Mesenchymal stem cell (in vitro differentiated cells and primary cell): ENCODE measurements around the gene C1orf146.
"Not testable (repeated sequence)": the region's sequence is repeated elsewhere in the genome, so short reads cannot be mapped to it uniquely, and the experiment has no call there.

Experiments used
- DNase-seq: peaks from one replicate; pipeline ENCODE4 v3.0.0-alpha.2; 2013
- H2AFZ ChIP-seq: one replicate; pipeline ENCODE4 v1.6.1; 2013; ENCODE audit warnings: low read depth, mild to moderate bottlenecking, control low read depth, inconsistent platforms, low read length, moderate library complexity
- H2AK5ac ChIP-seq: 2 replicates; pipeline ENCODE4 v1.6.1; 2013; ENCODE audit warnings: low read length, moderate library complexity, mild to moderate bottlenecking, inconsistent platforms; ENCODE audit not compliant: severe bottlenecking
- H2BK120ac ChIP-seq: one replicate; pipeline ENCODE4 v1.6.1; 2013; ENCODE audit warnings: low read depth, mild to moderate bottlenecking, inconsistent platforms, low read length, moderate library complexity
- H2BK12ac ChIP-seq, 2 experiments: one replicate each; pipeline ENCODE4 v1.6.1; 2013; ENCODE audit warnings: inconsistent platforms in 2 of 2, low read length in 2 of 2, mild to moderate bottlenecking in 2 of 2, moderate library complexity in 2 of 2, control low read depth in 1 of 2
- H2BK15ac ChIP-seq: one replicate; pipeline ENCODE4 v1.6.1; 2013; ENCODE audit warnings: mild to moderate bottlenecking, low read depth, inconsistent platforms; ENCODE audit not compliant: poor library complexity, severe bottlenecking
- H2BK5ac ChIP-seq: 2 replicates; pipeline ENCODE4 v1.6.1; 2013; ENCODE audit warnings: low read depth, mild to moderate bottlenecking, low read length, control low read depth, inconsistent platforms; ENCODE audit not compliant: poor library complexity, severe bottlenecking
- H3K14ac ChIP-seq, 2 experiments: one replicate each; pipeline ENCODE4 v1.6.1; 2013; ENCODE audit warnings: inconsistent platforms in 2 of 2, low read length in 2 of 2, control low read depth in 1 of 2, mild to moderate bottlenecking in 1 of 2, moderate library complexity in 1 of 2
- H3K18ac ChIP-seq, 2 experiments: one replicate each; pipeline ENCODE4 v1.6.1; 2013; ENCODE audit warnings: inconsistent platforms in 2 of 2, low read length in 2 of 2, control low read depth in 1 of 2, low read depth in 1 of 2, mild to moderate bottlenecking in 1 of 2
- H3K23ac ChIP-seq, 2 experiments: one replicate each; pipeline ENCODE4 v1.6.1; 2013; ENCODE audit warnings: inconsistent platforms in 2 of 2, low read length in 2 of 2, mild to moderate bottlenecking in 2 of 2, moderate library complexity in 2 of 2, control low read depth in 1 of 2
- H3K27ac ChIP-seq: 2 replicates; pipeline ENCODE4 v1.5.1; 2013; ENCODE audit warnings: mild to moderate bottlenecking, moderate library complexity, low read length, control low read depth, inconsistent platforms; ENCODE audit not compliant: poor library complexity, severe bottlenecking
- H3K27me3 ChIP-seq, 2 experiments: 2 replicates each; pipeline versions ENCODE4 v1.6.1 to v1.7.0; 2013; ENCODE audit warnings: low read length in 2 of 2, mild to moderate bottlenecking in 2 of 2, moderate library complexity in 2 of 2, control low read depth in 1 of 2, inconsistent platforms in 1 of 2; ENCODE audit not compliant: control insufficient read depth in 1 of 2, insufficient read depth in 1 of 2
- H3K36me3 ChIP-seq, 2 experiments: 2 replicates each; pipeline versions ENCODE4 v1.6.1 to v1.7.0; 2013; ENCODE audit warnings: low read length in 2 of 2, control low read depth in 1 of 2, inconsistent platforms in 1 of 2, low read depth in 1 of 2, mild to moderate bottlenecking in 1 of 2; ENCODE audit not compliant: insufficient read depth in 2 of 2, control insufficient read depth in 1 of 2
- H3K4ac ChIP-seq, 2 experiments: one replicate each; pipeline ENCODE4 v1.6.1; 2013; ENCODE audit warnings: inconsistent platforms in 2 of 2, low read length in 2 of 2, mild to moderate bottlenecking in 2 of 2, moderate library complexity in 2 of 2, control low read depth in 1 of 2, low read depth in 1 of 2
- H3K4me1 ChIP-seq: 2 replicates; pipeline ENCODE4 v1.6.1; 2013; ENCODE audit warnings: low read depth, low read length, control low read depth; ENCODE audit not compliant: control insufficient read depth, insufficient read depth
- H3K4me2 ChIP-seq: 2 replicates; pipeline ENCODE4 v1.6.1; 2013; ENCODE audit warnings: low read length, mild to moderate bottlenecking, inconsistent platforms; ENCODE audit not compliant: poor library complexity, severe bottlenecking
- H3K4me3 ChIP-seq, 2 experiments: 2 replicates each; pipeline versions ENCODE4 v1.5.1 to v1.7.0; 2013; ENCODE audit warnings: low read length in 2 of 2, mild to moderate bottlenecking in 2 of 2, control low read depth in 1 of 2, low read depth in 1 of 2; ENCODE audit not compliant: insufficient read depth in 1 of 2
- H3K79me1 ChIP-seq: replicated peaks from 2 replicates; pipeline ENCODE4 v1.6.1; 2013; ENCODE audit warnings: mild to moderate bottlenecking, control low read depth, low read length, inconsistent platforms; ENCODE audit not compliant: poor library complexity, severe bottlenecking
- H3K9ac ChIP-seq: 2 replicates; pipeline ENCODE4 v1.7.0; 2013; ENCODE audit warnings: mild to moderate bottlenecking, low read length, moderate library complexity
- H3K9me3 ChIP-seq: 2 replicates; pipeline ENCODE4 v1.7.0; 2013; ENCODE audit warnings: mild to moderate bottlenecking, low read length; ENCODE audit not compliant: control insufficient read depth
- H4K8ac ChIP-seq: one replicate; pipeline ENCODE4 v1.6.1; 2013; ENCODE audit warnings: inconsistent platforms, mild to moderate bottlenecking, low read length, moderate library complexity
- H4K91ac ChIP-seq: one replicate; pipeline ENCODE4 v1.6.1; 2013; ENCODE audit warnings: mild to moderate bottlenecking, low read length, inconsistent platforms
- WGBS: methylation state at CpG from one replicate; pipeline ENCODE4 v1.1.7; 2013; ENCODE audit warnings: mixed read lengths; 5-methylcytosine and 5-hydroxymethylcytosine counted together

C1orf146 gene

DNA sequence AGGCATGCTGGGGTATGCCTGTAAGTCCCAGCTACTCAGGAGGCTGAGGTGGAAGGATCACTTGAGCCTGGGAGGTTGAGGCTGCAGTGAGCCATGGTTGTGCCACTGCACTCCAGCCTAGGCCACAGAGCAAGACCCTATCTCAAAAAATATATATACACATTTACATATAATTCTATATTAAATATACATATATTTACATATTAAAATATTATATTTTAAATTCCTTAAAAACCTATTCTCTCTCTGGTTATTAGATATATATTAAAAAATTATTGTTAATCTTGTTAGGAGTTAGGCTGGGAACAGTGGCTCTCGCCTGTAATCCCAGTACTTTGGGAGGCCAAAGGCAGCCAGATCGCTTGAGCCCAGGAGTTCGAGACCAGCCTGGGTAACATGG, 58.4 kb downstream of the C1orf146 start:
- Histone ChIP-seq H3K79me1 (peaks cover 16% of the 10 kb centered on the region), H3K27ac (no peak overlapping the region), H2BK5ac (no peak overlapping the region), H3K18ac (no peak overlapping the region), H3K4ac (no peak overlapping the region), H3K27me3 (no peaks in the 10 kb centered on the region), H3K4me1 (no peaks in the 10 kb centered on the region), H3K36me3 (peaks cover 19 to 78% of the 10 kb centered on the region in 2 experiments), H4K91ac (no peak overlapping the region), H2AFZ (no peak overlapping the region), H2BK12ac (no peak overlapping the region), H3K14ac (no peak overlapping the region), H3K23ac (no peak overlapping the region), H3K4me2 (no peak overlapping the region), H2AK5ac (no peak overlapping the region), H3K9me3 (peaks cover 4% of the 10 kb centered on the region), H3K4me3 (no peak overlapping the region), H4K8ac (no peak overlapping the region), H2BK15ac (no peak overlapping the region), H3K9ac (no peak overlapping the region), H2BK120ac (no peak overlapping the region)
- DNase-seq = no peak
- 96% methylated on average over 3 of the region's 3 CpGs for WGBS

- H3K4ac ChIP-seq = no peak overlapping the region
- H3K79me1 ChIP-seq = peaks cover 14% of the 10 kb centered on the region
- no peak overlapping the region for H3K9ac ChIP-seq
- H2BK15ac ChIP-seq = no peak overlapping the region
- H2AFZ ChIP-seq = no peak overlapping the region
- no peak overlapping the region for H4K8ac ChIP-seq
- H3K9me3 ChIP-seq = peaks cover 4% of the 10 kb centered on the region
- peak; percentile 63 for DNase-seq
- H2BK120ac ChIP-seq = no peak overlapping the region
- H4K91ac ChIP-seq = no peak overlapping the region
- 100% methylated on average over 3 of the region's 4 CpGs for WGBS
- no peak overlapping the region for H2BK12ac ChIP-seq
- H2AK5ac ChIP-seq = no peak overlapping the region
- no peak overlapping the region for H3K14ac ChIP-seq
- no peak overlapping the region for H2BK5ac ChIP-seq
- H3K36me3 ChIP-seq = peaks cover 19 to 66% of the 10 kb centered on the region in 2 experiments
- no peaks in the 10 kb centered on the region for H3K4me1 ChIP-seq
- no peak overlapping the region for H3K23ac ChIP-seq
- no peak overlapping the region for H3K18ac ChIP-seq
- H3K27me3 ChIP-seq = no peaks in the 10 kb centered on the region
- no peak overlapping the region for H3K4me2 ChIP-seq
- no peak overlapping the region for H3K4me3 ChIP-seq
- no peak overlapping the region for H3K27ac ChIP-seq
Measured at GRCh38 chr1:92277105-92277723, 59.5 kb downstream of the C1orf146 start.

DNA sequence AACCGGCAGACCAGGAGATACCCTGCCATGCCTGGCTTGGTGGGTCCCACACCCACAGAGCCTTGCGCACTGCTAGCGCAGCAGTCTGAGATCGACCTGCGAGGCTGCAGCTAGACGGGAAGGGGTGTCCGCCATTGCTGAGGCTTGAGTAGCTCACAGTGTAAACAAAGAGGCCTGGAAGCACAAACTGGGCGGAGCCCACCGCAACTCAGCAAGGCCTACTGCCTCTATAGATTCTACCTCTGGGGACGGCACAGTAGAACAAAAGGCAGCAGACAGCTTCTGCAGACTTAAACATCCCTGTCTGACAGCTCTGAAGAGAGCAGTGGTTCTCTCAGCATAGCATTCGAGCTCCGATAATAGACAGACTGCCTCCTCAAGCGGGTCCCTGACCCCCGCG, 62.1 kb downstream of the C1orf146 start:
- not testable (repeated sequence) for H3K27ac ChIP-seq, H3K9me3 ChIP-seq, H2AFZ ChIP-seq, H3K4ac ChIP-seq, H3K4me2 ChIP-seq, H2BK120ac ChIP-seq, H2BK12ac ChIP-seq, DNase-seq, H2BK15ac ChIP-seq, H3K27me3 ChIP-seq, H3K23ac ChIP-seq, H3K4me1 ChIP-seq, H3K18ac ChIP-seq, H2BK5ac ChIP-seq, H2AK5ac ChIP-seq, H3K9ac ChIP-seq, H3K79me1 ChIP-seq
- Histone ChIP-seq H4K8ac (peak overlapping the region; percentile 13), H3K36me3 (peaks cover 15 to 45% of the 10 kb centered on the region in 2 experiments), H4K91ac (peak overlapping the region; percentile 61), H3K14ac (peak overlapping the region in 1 of 2 experiments; percentile 48), H3K4me3 (peak overlapping the region in 1 of 2 experiments; percentile 9)
- WGBS = 97% methylated on average over 15 of the region's 15 CpGs

- H3K4me2 ChIP-seq, H3K9ac ChIP-seq, DNase-seq, H3K23ac ChIP-seq, H3K4me3 ChIP-seq, H3K79me1 ChIP-seq, H3K9me3 ChIP-seq, H2BK120ac ChIP-seq, H3K18ac ChIP-seq, H2AFZ ChIP-seq, H3K4me1 ChIP-seq, H3K14ac ChIP-seq, H2BK15ac ChIP-seq, H3K27me3 ChIP-seq, H4K8ac ChIP-seq, H3K27ac ChIP-seq, H4K91ac ChIP-seq, H2BK5ac ChIP-seq, H3K4ac ChIP-seq, H2BK12ac ChIP-seq, H2AK5ac ChIP-seq: not testable (repeated sequence)
- 98% methylated on average over 2 of the region's 2 CpGs for WGBS
- peaks cover 13 to 40% of the 10 kb centered on the region in 2 experiments for H3K36me3 ChIP-seq
Measured at GRCh38 chr1:92281411-92281810, 63.7 kb downstream of the C1orf146 start.
